HG03095 (cell line): ENCODE results near the gene IREB2.

Experiments used
- ATAC-seq: cut with Tn5 transposase; IDR thresholded peaks from one replicate; pipeline ENCODE4 v1.9.1; 2021; ENCODE audit warnings: moderate library complexity; ENCODE audit not compliant: unreplicated experiment

IREB2 gene

DNA sequence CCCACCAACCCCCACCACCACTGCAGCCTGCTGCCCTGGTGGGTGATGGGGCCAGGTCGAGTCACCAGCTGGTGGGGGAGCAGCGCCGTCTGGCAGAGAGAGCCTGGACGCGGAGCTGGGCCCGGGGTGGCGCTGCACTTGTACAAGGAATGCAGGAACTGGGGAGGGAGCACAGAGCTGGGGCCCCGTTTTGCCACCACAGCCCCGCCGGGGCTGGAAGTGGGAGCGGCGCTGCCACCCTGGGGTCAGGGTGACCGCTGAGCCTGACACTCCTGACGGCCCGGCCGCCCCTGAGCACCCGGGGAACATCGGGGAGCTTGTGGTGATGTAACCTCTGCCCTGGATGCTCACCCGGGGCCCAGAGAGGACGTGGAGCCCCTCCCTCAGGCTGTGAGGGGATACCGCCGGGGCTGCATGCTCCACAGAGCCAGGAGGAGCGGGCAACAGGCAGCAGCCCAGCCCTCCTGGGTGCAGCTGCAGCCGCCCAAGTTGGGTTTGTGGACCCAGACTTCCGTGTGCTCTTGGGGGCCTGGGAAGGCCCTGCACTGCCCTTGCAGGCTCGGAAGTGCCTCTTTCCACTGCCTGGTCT is 32.6 kb upstream of the IREB2 start:
- no peak for ATAC-seq

DNA sequence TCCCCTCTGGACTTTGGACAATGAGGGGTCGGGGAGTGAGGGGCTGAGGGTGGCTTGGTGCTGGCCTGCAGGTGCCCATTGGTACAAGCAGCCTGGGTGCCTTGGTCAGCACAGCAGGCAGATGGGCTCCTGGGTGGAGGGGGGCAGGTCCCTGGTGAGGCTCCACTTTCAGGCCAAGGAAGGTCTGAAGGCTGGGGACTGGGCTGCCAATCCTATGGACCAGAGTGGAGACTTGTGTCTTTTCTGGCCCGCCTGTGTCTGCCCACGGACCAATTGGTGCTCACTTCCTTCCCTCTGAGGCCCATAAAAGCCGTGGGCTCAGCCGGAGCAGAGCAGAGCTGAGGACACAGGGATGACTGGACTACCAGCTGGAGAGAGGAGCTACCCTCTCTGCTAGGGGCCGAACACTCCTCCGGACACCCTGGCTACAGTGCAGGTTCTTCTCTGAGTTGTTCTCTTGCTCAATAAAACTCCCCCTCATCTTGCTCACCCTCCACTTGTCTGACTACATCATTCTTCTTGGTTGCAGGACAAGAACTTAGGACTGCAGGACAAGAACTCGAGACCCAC is 31.9 kb upstream of the IREB2 start:
- no peak for ATAC-seq

DNA sequence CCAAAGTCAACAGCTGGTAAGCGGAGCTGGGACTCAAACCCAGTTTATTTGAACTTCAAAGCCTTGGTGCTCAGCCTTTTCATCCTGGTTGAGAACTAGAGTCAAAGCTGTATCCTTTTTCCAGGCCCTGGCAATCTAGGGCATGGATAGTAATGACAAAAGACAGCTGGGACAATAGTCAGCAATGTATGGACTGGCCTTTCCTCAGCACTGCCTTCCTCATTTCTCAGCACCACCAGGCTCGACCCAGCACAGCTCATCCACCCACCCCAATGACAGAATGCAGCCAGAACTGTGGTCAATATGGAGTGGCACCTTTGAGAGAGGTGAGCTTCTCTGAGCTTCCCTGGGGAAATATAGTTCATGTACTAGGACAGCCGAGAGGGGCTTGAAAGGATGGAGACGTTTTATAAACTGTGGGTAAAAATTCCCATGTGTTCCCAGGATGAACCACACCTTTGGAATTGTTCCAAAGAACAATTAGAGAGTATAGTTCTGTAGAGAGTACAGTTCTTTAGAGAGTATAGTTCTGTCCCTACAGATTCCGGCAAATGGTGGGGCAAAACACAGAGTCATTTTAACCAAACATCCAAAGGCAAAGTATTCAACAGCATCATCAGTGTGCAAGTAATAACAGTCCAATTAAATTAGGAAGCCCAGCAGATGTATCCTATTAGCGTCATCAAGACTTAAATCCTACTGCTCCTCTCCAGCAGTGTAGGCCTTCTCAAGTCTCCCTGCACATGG is 30.2 kb upstream of the IREB2 start:
- no peak for ATAC-seq

DNA sequence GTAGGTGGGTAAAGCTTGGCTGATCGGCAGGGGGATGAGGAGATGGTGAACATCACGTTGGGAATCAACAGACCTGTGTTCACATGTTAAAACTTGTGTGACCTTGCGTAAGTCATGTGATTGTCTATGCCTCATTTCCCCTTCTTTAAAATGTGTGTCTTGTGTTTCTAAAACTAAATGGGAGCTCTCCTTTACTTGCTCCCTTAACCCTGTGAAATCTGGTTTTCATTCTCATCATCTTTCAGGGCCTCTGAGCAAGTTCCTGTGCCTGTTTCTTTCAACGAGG is 29.7 kb upstream of the IREB2 start:
- no peak for ATAC-seq

DNA sequence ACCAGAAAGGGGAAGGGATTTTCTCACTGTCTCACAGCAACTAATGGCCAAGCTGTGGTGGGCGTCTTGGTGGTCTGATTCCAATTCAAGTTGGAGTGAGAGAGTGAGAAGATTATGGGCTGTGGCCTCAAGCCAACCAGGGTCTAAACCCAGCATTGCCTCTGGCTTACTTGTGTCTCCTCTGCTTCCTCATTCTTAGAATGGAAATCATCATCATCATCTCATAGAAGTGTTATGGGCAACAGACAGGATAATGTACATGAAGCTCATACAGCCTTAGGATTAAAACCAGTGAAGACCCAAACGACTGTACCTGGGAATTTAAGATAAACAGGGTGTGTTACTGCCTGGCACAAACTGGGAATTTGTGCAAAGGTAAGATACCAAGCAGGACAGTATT is 29.1 kb upstream of the IREB2 start:
- no peak for ATAC-seq

DNA sequence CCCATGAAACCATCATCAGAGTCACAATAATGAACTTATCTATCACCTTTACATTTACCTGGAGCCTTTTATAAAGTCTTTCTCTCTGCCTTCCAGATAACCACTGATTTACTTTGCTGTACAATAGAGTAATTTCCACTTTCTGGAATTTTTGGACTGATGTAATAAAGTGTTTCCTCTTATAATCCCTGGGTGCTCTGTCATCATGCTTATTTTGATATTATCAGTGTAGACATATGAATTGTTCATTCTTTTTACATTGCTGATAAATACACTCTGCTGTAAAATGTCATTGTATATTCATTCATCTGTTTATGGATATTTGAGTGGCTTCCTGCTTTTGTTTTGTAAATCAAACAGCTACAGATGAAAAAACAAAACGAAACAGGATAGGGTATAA is 27.0 kb upstream of the IREB2 start:
- no peak for ATAC-seq

DNA sequence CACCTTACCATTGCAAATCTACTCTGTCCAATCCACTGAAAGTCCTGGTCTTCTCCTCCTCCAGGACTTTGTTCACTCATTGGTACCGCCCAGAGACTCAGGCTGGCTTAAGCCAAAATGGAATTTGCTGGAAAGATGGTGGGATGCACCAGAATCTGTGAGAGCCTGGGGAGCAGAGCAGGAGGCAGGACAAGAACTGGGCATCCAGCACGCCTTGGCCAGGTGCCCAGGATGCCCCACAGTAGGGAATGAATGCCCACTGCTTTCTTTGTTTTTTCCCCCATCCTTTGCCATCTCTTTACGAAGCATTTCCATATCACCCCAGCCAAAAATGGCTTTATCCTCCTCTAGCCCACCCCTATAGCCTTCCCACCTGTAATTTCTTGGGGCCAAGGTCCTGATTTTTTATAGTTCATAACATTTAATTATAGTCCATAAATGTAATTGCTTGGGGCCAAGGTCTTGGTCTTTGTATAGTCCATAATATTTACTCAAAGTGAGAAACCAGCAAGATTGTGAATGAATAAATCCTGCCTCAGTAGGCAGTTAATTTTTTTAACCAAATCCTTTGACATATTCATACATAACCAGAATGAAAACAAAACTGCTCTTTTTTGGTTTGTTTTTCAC is 23.3 kb upstream of the IREB2 start:
- no peak for ATAC-seq

DNA sequence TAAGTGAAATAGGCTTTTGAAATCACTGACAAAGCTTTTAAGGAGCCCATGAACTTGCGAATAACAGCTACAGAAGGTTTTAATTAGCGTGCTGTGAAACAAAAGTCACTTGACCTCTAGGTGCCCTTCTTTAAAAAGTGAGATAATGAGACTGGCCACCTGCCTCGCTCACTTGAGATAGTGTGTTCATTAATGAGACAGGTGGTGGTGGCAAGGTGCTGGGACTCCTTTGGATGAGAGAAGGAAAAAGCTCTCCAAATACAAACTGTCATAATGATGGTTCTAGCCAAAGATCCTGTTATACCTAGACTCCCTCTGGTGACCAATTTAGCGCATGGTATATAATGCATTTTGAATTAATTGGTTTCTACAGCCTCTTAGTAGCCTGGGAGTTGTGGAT is 22.7 kb upstream of the IREB2 start:
- ATAC-seq, result no peak

DNA sequence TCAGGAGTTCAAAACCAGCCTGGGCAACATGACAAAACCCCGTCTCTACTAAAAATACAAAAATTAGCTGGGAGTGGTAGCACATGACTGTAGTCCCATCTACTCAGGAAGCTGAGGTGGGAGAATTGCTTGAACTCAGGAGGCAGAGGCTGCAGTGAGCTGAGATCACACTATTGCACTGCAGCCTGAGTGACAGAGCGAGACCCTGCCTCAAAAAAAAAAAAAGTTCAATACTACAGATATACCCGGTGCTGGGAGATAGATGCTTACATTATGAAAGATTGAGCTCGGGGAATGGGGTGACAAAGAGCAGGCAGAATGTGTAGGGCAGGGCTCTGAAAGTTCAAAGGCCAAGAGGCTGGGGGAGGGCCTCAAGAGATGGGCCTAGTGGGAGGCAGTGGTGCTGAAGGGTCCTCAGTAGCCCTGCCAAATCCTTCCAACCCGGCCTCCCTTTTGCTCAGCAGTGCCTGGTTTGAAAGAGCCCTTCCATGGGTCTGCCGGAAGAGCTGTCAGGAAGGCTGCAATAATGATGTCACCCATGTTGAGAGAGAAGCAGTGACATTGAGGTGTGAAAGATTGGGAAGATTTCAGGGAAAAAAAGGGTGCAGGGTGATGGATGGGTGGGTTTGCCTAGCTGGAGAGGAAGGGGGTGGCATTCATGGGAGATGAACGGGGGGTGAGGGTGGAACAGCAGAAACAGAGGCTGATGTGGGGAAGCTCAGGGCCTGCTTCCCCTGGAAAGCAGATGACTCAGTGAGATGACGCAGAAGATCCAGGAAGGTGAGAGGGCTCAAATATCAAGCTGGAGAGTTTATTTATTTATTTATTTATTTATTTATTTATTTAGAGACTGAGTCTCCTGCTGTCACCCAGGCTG is 20.0 kb upstream of the IREB2 start:
- ATAC-seq, result no peak

DNA sequence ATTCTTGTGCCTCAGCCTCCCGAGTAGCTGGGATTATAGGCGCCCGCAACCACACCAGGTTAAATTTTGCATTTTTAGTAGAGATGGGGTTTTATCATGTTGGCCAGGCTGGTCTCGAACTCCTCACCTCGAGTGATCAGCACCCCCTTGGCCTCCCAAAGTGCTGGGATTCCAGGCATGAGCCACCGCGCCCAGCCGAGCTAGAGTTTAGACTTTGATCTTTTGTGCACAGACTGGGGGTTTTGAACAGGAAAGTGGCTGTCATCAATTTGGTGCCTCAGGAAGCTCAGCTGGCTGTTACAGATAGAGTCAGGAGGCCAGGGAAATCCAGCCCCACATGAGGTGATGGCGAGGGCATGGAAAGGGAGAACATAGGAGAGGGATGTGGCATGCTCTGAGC is 19.3 kb upstream of the IREB2 start:
- ATAC-seq, result no peak

DNA sequence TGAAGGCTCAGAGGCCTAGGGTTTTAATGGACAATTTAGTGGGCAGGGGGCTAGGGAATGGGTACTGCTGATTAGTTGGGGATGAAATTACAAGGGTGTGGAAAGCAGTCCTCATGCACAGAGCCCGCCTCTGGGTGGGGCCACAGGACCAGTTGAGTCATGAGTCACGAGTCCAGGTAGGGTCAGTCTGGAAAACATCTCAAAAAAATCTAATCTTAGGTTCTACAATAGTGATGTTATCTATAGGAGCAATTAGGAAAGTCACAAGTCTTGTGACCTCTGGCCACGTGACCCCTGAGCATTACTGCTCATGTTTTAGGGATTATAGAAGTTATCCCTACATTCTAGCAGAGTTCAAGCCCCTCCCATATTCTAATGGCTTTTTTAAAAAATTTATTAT is 18.6 kb upstream of the IREB2 start:
- no peak for ATAC-seq

DNA sequence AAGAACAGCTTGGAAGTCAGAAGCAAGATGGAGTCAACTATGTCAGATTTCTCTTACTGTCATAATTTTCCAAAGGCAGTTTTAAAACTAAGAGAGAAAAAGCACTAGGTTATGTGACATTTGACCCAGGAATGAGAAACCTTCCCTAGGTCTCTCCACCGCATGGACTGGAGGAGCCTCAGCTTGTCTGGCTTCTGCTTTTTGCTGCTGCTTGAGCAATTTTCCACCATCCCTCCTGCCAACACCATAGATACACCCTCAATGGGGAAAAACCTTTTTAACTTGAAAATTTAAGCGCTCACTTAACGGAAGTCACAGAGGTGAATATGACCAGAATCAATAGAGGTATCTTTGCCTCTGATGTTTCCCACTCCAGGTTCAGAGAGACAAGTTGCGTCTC is 17.8 kb upstream of the IREB2 start:
- no peak for ATAC-seq

DNA sequence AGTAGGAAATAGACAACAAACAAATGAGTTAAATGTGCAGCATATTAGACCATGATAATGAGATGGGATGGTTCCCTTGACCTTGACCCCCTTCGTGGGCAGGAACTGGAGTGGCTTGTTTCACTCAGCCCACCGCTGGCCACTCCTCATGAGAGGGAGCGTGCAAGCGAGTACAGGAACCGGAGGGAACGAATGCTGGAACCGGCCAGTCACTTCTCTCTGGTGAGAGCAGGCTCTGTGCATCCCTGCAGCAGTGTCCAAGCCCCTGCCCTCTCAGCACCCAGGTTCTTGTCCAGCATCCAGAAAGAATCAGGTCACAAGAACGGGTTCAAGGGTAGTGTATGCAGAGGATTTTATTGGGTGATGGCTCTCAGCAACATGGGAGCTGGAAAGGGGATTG is 17.2 kb upstream of the IREB2 start:
- no peak for ATAC-seq

DNA sequence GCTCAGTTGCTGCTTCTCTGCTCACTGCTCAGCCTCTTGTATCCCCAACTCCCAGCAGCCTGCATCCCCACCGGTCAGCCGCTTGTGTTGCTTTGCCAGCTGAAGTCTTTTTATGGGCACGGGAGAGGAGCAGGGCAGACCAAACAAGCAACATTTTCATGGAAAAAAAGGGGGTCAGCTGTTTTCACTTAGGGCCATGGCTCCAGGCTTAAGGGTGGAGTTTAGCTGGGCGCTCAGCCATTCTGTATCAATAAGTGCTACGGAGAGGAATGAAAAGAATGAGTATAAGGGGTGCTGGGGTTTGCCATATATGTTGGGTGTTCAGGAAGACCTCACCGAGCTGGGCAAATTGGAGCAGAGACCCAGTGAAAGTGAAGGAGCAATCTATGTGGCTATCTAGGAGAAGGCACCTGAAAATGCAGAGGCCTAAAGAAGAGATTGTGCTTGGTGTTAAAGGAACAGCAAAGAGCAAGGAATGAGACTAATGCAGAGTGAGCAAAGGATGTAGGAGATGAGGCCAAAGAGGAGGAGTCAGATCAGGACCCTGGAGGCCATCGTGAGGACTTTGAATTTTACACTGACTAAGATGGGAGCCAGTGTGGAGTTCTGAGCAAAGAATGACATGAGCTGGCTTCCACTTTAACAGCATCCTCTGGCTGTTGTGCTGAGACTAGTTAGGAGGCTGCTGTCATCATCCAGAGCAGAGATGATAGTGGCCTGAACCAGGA is 16.6 kb upstream of the IREB2 start:
- ATAC-seq, result no peak

DNA sequence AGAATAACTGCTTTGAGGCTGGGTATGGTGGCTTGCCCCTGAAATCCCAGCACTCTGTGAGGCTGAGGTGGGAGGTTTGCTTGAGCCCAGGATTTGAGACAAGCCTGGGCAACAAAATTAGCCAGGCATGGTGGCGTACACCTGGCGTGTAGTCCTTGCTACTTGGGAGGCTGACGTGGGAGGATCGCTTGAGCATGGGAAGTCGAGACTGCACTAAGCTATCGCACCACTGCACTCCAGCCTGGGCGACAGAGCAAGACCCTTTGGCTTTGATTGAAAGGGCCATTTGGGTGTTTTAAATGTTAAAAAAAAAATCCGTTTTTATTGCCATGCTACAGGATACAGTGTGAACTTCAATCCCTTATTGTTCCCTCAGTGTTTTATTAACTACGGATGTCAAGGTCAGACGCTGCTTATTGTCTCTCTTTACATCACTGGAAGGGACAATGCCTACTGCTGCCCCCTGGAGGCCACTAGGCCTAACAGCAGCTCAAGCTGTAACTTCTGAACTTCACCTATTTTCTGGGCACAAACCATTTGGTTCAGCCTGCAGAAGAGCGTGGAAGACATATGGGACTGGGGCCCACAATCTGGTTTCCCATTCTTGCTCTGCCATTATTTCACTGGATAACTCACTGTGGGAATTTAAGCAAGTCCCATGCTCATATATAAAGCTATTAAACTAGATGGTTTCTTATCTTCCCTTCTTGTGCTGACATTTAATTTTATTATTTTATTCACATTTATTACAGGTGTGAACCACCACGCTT is 15.3 kb upstream of the IREB2 start:
- ATAC-seq, result no peak

DNA sequence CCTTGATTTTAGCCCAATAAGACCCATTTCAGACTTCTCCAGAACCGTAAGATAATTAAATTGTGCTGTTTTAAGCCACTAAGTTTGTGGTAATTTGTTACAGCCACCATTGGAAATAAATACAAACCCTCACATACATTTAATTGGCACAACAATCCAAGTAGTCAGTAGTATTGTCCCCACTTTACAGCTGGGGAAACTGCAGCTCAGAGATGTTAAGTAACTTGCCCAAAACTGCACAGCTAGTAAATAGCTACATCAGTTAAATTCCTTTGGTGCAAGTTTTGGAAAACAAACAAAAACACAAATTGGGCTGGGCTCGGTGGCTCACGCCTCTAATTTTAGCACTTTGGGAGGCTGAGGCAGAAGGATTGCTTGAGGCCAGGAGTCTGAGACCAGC is 13.3 kb upstream of the IREB2 start:
- ATAC-seq, result no peak

DNA sequence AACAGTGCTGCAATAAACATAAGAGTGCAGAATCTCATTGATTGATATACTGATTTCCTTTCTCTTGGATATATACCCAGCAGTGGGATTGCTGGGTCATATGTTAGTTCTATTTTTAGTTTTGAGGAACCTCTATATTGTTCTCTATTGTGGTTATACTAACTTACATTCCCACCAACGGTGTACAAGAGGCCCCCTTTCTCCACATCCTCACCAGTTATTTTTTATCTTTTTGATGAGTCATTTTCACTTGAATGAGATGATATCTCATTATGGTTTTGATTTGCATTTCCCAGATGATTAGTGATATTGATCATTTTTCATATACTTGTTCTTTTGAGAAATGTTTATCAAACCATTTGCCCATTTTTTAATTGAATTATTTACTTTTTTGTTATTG is 12.4 kb upstream of the IREB2 start:
- no peak for ATAC-seq

DNA sequence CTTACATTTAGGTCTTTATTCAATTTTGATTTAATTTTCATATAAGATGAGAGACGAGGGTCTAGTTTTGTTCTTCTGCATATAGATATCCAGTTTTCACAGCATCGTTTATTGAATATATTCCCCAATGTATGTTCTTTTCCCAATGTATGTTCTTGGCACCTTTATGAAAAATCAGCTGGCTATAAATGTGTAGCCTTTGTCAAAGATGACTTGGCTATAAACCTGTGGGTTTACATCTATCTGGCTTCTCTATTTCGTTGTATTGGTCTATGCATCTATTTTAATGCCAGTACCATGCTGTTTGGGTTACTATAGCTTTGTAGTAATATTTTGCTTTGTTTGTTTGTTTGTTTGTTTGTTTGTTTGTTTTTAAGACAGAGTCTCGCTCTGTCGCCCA is 11.7 kb upstream of the IREB2 start:
- no peak for ATAC-seq

DNA sequence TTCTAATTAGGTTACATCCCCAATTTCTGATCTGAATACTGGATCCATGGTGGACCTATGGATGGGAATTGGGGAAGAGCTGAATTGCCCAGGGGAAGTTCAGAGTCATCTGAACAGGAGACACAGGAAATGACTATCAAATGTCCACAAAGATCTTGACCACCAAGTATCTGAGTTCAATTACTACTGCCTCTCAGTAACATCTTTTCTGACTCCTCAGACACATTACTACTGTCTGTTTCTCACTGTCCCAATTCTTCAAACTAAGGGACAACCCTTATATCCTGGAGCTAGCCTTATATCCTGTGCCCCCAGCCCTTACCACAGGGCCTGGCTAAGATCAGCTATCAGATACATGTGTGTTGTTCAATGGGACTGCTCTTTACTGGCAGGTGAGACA is 10.1 kb upstream of the IREB2 start:
- ATAC-seq, result no peak

DNA sequence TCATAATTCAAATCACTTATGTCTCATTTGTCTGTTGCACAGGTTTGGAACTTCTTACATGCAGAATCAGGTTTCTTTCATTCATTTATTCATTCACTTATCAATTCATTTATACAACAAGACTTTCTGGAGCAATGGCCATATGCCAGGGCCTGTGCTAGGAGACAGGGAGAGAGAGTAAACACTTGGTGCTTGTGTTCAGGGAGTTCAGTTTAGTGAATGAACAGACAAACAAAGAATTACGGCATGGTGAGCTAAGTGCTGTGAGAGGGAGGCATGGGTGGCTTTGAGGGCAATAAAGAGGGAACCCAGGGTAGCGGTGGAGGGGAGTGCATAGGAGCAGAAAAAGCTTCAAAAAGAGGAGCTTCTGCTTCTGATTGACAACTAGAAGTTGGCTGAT is 8.5 kb upstream of the IREB2 start:
- no peak for ATAC-seq
